ENCODE data around the gene FUT7.
A peak's percentile ranks its signal among the peaks of the same experiment; 100 is the strongest.

The FUT7 gene

DNA sequence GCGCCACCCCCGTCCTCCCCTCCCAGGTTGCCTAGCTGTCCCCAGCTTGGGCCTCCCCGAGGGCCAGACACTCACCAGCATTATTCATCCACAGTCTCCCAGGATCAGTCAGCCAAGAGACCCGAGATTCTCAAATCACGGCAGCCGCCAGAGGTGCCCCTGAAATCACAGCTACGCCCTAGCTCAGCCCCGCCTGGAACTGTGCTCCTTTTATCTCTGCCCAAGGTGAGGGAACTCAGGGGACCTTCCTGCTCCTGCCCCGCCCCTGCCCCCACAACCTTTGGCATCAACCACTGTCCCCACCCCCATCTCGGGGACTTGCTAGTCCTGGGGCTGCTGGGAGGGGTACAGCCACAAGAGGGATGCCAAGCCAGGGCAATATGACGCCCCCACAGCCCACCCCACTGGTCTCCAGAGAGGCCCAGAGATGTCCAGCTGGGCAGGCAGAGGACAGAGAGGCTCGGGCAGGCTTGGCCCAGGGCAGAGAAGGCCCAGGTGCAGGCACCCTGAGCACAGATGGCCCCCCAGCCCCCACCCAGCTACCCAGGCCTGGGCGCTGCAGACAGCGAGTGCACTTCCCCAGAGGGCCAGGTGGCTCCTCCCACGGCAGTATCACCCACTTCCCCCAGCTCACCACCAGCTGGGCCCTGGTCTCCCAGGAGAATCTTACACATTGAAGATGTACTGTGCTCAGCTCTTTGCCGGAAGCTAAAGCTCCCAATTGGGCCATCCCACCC, at the start of gene FUT7:
FUT7 (minus strand) TSS at position 185 of the 737 bp plus-strand sequence; CDS start at position 88, 97 bp downstream.
- Histone ChIP-seq H3K9ac (ENCODE audit: low read depth, low read length) (no peak within 1 kb of the TSS), H3K4me1 (ENCODE audit: insufficient read depth, low read length) (no peaks in the 10 kb centered on the region; the same call in 1 of the 2 replicates), H3K9me3 (ENCODE audit: control insufficient read depth, insufficient read depth, low read length) (no peaks in the 10 kb centered on the region), H3K36me3 (ENCODE audit: insufficient read depth, low read length) (no peaks in the 10 kb centered on the region)

DNA sequence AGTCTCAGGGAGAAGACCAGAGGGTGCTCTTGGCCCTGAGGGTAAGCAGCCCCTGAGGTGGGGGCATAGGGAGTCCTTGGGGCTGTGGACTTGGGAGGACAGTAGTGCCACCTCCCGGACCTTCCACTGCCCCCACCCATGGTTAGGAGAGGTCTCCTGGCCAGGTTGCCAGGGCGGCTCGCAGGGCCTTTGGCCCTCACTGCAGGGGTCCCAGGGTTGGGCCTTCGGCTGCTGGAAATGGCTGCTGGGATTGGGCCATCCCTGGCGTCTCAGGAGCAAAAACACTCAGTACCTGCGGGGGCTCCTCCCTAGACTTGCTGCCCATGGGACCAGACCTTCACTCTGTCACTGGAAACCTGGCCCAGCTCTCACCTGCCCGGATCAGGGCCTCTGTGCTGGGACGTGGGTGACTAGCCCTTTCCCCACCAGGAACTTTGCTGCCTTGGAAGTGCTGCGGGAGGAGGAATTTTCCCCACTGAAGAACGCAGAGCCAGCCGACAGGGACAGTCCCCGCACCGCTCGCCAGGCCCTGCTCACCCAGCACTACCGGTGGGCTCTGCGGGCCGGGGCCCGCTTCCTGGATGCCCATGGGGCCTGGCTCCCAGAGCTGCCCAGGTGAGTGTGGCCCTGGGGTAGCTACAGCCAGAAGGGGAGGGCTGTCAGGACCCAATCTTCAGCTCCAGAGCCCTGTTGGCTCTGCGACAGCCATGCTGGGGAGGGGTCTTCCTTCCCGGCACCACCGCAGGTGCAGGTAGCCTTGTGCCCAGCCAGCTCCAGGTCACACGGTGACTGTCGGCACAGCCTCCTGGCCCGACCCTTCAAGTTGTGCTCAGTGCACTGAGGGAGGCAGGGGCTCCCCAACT, 48.6 kb upstream of the FUT7 start:
- Histone ChIP-seq H3K36me3 (ENCODE audit: insufficient read depth, low read length) (no peaks in the 10 kb centered on the region; the same call in 1 of the 2 replicates), H3K4me1 (ENCODE audit: insufficient read depth, low read length) (peaks cover 8% of the 10 kb centered on the region; the same call in 1 of the 2 replicates), H3K9me3 (ENCODE audit: control insufficient read depth, insufficient read depth, low read length) (no peaks in the 10 kb centered on the region), H3K9ac (ENCODE audit: low read depth, low read length) (no peak overlapping the region)

GRCh38 chr9:137079401-137079787, 47.5 kb upstream of the FUT7 start:
- no peaks in the 10 kb centered on the region; the same call in 1 of the 2 replicates for H3K36me3 ChIP-seq (ENCODE audit: insufficient read depth, low read length)
- H3K4me1 ChIP-seq (ENCODE audit: insufficient read depth, low read length) = peaks cover 17% of the 10 kb centered on the region
- no peaks in the 10 kb centered on the region for H3K9me3 ChIP-seq (ENCODE audit: control insufficient read depth, insufficient read depth, low read length)
- H3K9ac ChIP-seq (ENCODE audit: low read depth, low read length) = no peak overlapping the region

DNA sequence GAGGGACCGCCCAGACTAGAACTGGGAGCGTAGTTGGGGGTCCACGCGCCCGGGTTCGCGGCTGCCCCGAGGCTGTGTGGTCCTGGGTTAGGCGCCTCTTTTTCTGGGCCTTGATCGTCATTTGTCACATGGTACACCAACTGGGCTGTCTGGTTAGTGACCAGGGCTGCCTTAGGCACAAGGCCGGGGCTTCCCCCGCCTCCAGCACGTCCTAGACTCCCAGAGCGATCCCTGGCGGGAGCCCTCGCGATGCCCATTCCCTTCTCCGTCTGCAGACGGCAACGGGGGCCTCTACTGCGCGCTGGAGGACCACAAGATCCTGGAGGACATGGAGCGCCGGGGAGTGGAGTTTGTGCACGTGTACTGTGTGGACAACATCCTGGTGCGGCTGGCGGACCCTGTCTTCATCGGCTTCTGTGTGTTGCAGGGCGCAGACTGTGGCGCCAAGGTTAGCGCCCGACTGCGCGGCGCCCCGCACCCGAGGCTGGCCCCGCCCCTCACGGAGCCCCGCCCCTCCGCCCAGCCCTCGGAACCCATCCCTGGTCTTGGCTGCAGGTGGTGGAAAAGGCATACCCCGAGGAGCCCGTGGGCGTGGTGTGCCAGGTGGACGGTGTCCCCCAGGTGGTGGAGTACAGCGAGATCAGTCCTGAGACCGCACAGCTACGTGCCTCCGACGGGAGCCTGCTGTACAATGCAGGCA, 47.0 kb upstream of the FUT7 start:
- Histone ChIP-seq H3K36me3 (ENCODE audit: insufficient read depth, low read length) (no peaks in the 10 kb centered on the region; the same call in 1 of the 2 replicates), H3K4me1 (ENCODE audit: insufficient read depth, low read length) (peaks cover 17% of the 10 kb centered on the region)

DNA sequence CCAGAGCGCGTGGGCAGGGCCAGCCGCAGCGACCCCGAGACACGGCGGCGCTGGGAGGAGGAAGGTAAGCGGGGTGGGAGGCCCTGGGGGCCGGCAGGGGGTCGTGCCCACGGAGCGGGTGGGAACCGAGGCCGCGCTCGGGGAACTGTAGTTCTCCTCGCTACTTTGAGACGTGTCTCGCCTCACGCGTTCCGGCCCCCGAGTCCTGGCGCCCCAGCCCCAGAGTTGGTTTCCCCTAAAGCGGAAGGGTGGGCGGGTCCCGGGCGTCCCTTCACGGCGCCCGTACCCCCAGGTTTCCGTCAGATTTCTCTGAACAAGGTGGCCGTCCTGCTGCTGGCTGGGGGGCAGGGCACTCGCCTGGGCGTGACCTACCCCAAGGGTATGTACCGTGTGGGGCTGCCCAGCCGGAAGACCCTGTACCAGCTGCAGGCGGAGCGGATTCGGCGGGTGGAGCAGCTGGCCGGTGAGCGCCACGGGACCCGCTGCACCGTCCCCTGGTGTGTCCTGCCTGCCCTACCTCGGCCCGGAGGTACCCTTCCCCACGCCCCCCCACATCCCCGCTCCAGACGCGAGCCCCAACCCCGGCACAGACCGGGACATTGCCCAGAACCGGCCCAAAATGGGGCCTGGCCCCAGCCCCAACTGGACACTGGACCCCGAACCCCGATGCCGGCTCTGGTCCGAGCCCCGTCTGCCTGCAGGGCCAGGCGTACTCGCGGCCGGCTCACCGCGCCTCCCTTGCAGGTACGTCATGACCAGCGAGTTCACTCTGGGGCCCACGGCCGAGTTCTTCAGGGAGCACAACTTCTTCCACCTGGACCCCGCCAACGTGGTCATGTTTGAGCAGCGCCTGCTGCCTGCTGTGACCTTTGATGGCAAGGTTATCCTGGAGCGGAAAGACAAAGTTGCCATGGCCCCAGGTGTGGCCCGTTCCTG, 46.1 kb upstream of the FUT7 start:
- peaks cover 14% of the 10 kb centered on the region for H3K4me1 ChIP-seq (ENCODE audit: insufficient read depth, low read length)
- no peaks in the 10 kb centered on the region; the same call in 1 of the 2 replicates for H3K36me3 ChIP-seq (ENCODE audit: insufficient read depth, low read length)
- peak overlapping the region; percentile 64; the same call in 1 of the 2 replicates for H3K9ac ChIP-seq (ENCODE audit: low read depth, low read length)
- H3K9me3 ChIP-seq (ENCODE audit: control insufficient read depth, insufficient read depth, low read length) = no peaks in the 10 kb centered on the region

More for the DNA sequence above, 47.0 kb upstream of the FUT7 start:
- peak overlapping the region; percentile 64; the same call in 1 of the 2 replicates for H3K9ac ChIP-seq (ENCODE audit: low read depth, low read length)
- H3K9me3 ChIP-seq (ENCODE audit: control insufficient read depth, insufficient read depth, low read length) = no peaks in the 10 kb centered on the region

DNA sequence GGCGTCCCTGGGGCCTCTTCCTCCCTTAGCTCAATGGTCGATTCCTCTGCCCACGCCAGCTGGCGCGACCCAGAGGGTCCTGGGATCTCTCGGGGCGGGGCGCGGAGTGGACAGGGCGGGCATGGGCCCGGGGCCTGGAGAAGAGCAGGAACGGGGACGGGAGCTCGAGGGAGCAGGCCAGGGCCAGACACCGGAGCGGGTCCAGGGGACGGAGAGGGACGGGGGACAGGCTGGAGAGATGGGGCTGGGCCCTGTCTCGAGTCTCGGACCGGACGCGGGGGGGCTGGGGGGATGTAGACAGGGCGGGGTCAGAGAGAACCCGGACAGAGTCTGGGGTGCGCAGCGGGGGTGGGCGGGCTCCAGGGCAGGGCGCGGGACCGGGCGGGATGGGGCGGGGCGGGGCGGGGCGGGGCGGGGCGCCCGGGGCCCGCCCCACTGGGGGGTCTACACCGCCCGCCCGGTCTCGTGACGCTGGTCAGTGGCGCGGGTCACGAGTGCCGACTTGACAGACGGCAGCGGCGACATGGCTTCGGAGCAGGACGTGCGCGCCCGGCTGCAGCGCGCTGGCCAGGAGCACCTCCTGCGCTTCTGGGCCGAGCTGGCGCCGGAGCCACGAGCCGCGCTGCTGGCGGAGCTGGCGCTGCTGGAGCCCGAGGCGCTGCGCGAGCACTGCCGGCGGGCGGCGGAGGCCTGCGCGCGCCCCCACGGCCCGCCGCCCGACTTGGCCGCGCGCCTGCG, 45.3 kb upstream of the FUT7 start, which contains the start of gene UAP1L1:
UAP1L1 (plus strand) TSS at position 508 of the 738 bp plus-strand sequence; CDS start at position 524, 16 bp downstream.
- no peaks in the 10 kb centered on the region; the same call in 1 of the 2 replicates for H3K36me3 ChIP-seq (ENCODE audit: insufficient read depth, low read length)
- H3K9ac ChIP-seq (ENCODE audit: low read depth, low read length) = peak within 1 kb of the TSS; percentile 77
- H3K9me3 ChIP-seq (ENCODE audit: control insufficient read depth, insufficient read depth, low read length) = no peaks in the 10 kb centered on the region
- peaks cover 12% of the 10 kb centered on the region for H3K4me1 ChIP-seq (ENCODE audit: insufficient read depth, low read length)

- Histone ChIP-seq H3K4me1 (ENCODE audit: insufficient read depth, low read length) (peaks cover 12% of the 10 kb centered on the region), H3K9ac (ENCODE audit: low read depth, low read length) (peak overlapping the region; percentile 77), H3K9me3 (ENCODE audit: control insufficient read depth, insufficient read depth, low read length) (no peaks in the 10 kb centered on the region)
These were observed 44.7 kb upstream of the FUT7 start for GRCh38 chr9:137076636-137077009.

DNA sequence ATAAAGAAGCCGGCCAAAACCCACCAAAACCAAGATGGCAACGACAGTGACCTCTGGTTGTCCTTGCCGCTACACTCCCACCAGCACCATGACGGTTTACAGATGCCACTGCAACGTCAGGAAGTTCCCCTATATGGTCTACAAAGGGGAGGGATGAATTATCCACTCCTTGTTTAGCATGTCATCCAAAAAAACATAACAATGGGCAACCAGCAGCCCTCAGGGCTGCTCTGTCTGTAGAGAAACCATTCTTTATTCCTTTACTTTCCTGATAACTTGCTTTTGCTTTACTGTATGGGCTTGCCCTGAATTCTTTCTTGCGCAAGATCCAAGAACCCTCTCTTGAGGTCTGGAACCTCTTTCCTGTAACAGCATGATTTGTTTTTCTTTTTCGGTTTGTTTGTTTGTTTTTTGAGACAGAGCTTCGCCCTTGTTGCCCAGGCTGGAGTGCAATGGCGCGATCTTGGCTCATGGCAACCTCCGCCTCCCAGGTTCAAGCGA, 43.4 kb upstream of the FUT7 start:
- Histone ChIP-seq H3K4me1 (ENCODE audit: insufficient read depth, low read length) (peaks cover 12% of the 10 kb centered on the region), H3K9ac (ENCODE audit: low read depth, low read length) (no peak overlapping the region), H3K9me3 (ENCODE audit: control insufficient read depth, insufficient read depth, low read length) (no peaks in the 10 kb centered on the region), H3K36me3 (ENCODE audit: insufficient read depth, low read length) (no peaks in the 10 kb centered on the region)

More at GRCh38 chr9:137076636-137077009, 44.7 kb upstream of the FUT7 start:
- H3K36me3 ChIP-seq (ENCODE audit: insufficient read depth, low read length) = no peaks in the 10 kb centered on the region; the same call in 1 of the 2 replicates

DNA sequence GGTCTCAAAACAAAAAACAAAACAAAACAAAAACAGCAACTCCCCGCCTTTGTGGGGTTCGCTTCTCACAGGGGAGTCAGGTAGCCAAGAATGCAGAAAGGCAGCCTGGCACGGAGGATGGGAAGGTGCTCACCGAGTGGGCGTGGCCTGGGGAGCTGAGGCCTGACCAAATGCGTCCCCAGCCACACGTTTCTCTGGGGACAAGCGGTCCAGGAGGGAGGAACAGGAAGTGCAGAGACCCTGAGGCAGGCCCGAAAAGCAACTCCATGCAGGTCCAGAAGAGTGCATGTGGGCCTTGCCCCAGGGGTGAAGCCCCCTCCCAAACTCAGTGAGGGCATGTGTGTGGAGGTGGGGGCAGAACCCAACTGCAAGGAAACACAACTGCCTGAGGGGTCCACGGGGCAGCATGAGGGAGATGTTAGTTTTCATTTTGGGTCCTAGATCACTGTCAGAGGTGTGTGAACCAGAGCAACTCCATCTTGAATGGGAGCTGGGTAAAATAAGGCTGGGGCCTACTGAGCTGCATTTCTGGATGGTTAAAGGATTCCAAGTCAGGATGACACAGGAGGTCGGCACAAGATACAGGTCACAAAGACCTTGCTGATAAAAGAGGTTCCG, 42.9 kb upstream of the FUT7 start:
- Histone ChIP-seq H3K4me1 (ENCODE audit: insufficient read depth, low read length) (peaks cover 12% of the 10 kb centered on the region), H3K36me3 (ENCODE audit: insufficient read depth, low read length) (no peaks in the 10 kb centered on the region), H3K9ac (ENCODE audit: low read depth, low read length) (no peak overlapping the region), H3K9me3 (ENCODE audit: control insufficient read depth, insufficient read depth, low read length) (no peaks in the 10 kb centered on the region)

GRCh38 chr9:137073992-137074399, 42.1 kb upstream of the FUT7 start:
- no peak overlapping the region for H3K9ac ChIP-seq (ENCODE audit: low read depth, low read length)
- H3K36me3 ChIP-seq (ENCODE audit: insufficient read depth, low read length) = no peaks in the 10 kb centered on the region
- peaks cover 12% of the 10 kb centered on the region for H3K4me1 ChIP-seq (ENCODE audit: insufficient read depth, low read length)

DNA sequence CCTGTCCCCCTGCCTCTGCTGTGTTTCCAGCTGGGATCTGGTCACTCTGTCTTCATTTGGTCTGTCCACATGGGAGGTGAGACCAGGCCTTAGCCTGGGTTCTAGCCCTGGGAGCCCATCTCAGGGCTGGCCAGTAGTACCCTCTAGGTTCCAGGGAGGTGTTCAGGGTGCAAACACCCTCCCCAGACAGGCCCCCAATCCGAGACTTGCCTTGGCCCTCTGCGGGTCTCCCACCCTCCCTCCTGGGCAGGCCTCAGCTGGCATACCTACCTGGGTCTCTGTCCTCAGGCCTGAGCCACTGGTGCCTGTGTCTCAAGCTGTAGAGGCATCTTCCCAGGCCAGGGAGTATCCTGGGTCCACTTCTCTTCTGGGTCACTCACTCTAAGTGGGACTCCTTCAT, 39.4 kb upstream of the FUT7 start:
- H3K9ac ChIP-seq (ENCODE audit: low read depth, low read length) = peak overlapping the region; percentile 76
- H3K9me3 ChIP-seq (ENCODE audit: control insufficient read depth, insufficient read depth, low read length) = no peaks in the 10 kb centered on the region
- no peaks in the 10 kb centered on the region for H3K36me3 ChIP-seq (ENCODE audit: insufficient read depth, low read length)
- H3K4me1 ChIP-seq (ENCODE audit: insufficient read depth, low read length) = peaks cover 13% of the 10 kb centered on the region

More at GRCh38 chr9:137073992-137074399, 42.1 kb upstream of the FUT7 start:
- no peaks in the 10 kb centered on the region for H3K9me3 ChIP-seq (ENCODE audit: control insufficient read depth, insufficient read depth, low read length)

- peak overlapping the region; percentile 76 for H3K9ac ChIP-seq (ENCODE audit: low read depth, low read length)
- no peaks in the 10 kb centered on the region for H3K36me3 ChIP-seq (ENCODE audit: insufficient read depth, low read length)
- no peaks in the 10 kb centered on the region for H3K9me3 ChIP-seq (ENCODE audit: control insufficient read depth, insufficient read depth, low read length)
- peaks cover 13% of the 10 kb centered on the region for H3K4me1 ChIP-seq (ENCODE audit: insufficient read depth, low read length)
These were observed 39.0 kb upstream of the FUT7 start for GRCh38 chr9:137070906-137071275.
